HG03575 (cell line): ENCODE results near the gene MAST2.

ENCODE experiments used
- ATAC-seq: cut with Tn5 transposase; IDR thresholded peaks from one replicate; pipeline ENCODE4 v1.9.1; 2021; ENCODE audit not compliant: unreplicated experiment, insufficient number of reproducible peaks, low FRiP score; ENCODE audit errors: extremely low read depth

The MAST2 gene

DNA sequence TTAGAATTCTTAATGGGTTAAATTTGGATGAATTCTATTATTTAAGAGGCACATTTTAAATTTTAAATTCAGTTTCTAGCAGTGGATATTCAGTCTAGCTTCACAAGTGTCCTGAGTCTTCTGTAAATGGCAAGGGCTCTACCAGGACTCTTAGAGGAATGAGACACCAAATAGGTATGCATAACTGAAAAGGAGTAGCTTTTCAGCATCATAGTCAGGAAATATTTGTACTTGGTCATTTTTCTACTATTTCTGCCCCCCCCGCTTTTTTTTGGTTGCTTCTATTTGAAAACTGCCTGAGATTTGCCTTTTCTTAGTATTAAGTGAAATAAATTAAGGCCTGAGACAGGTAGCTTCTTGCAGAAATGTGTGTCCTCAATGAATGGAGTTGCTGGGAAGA is 80.2 kb downstream of the MAST2 start:
- ATAC-seq, result no peak

DNA sequence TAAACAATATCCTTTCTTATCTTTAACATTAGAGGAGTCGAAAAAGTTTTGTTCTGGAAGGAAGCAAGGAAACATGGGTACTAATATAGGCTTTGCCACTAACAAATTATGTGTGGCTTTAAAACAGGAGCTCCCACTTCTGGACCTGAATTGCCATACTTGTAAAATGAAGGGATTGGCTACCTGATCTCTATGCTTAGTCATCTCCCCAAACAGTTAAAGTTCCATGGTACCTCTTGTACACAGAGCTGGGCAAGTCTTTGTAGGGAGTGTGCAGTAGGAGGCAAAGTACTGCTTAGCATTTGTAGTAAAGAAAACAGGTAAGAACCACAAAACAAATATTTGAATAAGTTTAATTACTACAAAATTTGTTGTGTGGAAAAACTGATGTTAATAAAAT is 81.3 kb downstream of the MAST2 start:
- no peak for ATAC-seq

DNA sequence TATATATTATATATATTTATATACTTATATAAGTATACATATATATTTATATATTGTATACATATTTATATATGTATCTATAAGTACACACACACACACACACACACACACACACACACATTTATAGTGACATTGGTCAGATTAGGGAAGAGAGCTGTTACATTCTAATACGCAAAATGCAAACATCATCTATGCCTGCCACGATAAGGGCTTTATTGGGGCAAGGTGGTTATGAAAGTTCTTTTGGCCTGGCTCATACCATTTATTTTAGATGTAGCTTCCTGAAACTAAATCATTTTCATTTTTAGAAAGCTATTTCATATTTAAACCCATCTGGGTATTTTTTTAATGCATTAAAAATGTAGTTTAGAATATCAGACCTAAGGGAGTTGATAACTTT is 82.8 kb downstream of the MAST2 start:
- no peak for ATAC-seq

DNA sequence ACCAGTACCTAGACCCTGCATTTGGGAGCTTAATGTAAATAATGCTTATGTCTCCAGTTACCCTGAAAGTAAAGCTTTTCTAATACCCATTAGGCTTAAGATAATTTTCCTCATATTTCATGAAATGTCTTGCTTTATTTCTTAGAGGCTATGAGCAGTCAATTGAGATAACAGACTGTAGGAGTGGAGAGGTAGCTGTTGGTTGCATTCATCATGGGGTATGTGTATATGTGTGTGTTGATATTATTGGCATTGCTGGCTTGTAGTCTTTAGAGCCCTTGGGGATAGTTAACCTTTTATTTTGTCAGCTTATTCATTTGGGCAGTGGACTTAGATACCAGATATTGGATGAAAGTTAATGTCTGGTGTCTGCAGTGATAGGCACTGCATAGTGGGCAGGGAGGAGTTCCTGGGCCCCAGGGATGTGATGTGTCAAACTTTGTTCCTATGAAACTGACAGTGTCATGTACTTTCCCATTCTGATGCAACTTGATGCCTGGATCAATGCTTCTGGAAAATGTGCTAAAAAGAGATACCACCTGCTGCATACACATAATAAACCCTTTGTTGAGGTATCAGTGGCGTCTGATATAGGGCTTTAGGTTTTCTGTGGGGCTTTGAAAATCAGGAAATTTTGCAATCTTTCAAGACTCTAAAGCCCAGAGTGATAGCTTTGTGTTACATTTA is 83.9 kb downstream of the MAST2 start:
- ATAC-seq, result no peak

DNA sequence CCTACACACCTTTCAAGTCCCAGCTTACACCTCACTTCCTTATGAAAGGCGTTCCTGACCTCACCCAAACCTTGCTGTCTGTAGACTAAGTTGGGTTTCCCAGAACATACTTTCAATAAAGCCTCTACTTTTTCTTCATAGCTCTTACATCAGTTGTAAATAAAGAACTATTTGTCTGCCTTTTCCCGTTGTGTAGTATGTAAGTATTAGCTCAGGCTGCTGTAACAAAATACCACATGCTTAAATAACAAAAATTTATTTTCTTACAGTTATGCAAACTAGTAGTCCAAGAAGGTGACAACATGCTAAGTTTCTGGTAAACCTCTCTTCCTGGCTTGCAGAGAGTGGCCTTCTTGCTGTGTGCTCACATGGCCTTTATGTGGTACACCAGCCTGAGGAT is 86.7 kb downstream of the MAST2 start:
- ATAC-seq, result no peak

DNA sequence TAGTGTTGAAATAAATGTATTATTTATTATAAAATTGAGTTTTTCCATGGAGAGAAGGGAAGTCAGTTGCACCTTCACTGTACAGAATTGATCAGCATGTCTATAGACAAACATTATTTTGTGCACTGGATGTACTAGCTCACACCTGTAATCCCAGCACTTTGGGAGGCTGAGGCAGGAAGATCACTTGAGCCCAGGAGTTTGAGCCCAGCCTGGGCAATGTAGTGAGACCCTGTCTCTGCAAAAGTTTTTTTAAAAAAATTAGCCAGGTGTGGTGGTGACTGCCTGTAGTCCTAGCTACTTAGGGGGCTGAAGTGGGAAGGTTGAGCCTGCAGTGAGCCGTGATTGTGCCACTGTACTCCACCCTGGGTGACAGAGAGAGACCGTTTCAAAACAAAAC is 87.7 kb downstream of the MAST2 start:
- no peak for ATAC-seq

DNA sequence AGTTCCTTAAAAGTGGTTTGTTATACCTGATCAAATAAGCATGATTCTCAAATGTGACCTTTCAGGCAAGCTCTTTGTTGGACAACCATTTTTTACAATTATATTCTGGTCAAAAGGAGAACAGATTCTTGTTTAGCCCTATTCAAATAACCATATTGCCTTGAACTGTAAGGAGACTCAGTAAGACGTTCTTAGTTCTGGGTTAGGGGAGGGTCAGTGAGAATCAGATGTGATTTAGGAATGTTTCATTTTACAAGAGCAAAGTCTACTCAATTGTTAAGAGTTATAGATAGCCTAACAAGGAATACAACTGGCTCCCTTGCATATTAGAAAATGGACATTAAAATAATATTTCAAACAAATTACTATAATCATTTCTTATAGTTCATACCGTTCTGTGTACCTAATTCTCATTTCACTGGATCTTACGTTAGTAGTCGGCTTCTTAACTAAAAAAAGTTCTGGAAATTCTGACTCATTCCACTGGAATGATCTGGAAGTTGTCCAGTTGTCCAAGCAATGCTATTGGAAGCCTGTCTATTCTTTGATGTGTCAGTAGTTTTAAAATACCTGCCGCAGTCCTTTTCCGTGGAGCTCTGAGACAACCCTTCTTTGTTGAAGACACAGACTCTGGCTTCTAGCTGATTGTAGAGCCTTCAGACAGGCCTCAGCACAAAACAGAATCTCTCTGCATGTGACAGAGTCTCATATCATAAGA is 88.8 kb downstream of the MAST2 start:
- no peak for ATAC-seq

DNA sequence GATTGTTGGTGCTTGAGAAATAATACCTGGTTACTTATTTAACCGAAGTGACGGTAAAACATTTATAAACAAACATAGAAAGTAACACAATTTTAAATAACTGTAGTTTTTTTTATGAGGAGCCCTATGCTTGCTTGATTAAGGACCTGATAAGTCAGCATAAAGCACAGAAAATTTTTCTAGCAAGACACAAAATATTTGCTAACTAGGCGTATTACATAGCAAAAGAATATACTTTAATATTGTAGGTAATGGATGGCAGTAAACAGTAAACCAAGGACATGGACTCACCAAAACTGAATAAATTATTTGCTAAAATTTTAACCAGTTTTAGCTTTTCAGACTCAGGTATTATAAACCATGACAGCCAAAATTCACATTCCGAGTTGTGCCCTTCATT is 90.9 kb downstream of the MAST2 start:
- no peak for ATAC-seq

DNA sequence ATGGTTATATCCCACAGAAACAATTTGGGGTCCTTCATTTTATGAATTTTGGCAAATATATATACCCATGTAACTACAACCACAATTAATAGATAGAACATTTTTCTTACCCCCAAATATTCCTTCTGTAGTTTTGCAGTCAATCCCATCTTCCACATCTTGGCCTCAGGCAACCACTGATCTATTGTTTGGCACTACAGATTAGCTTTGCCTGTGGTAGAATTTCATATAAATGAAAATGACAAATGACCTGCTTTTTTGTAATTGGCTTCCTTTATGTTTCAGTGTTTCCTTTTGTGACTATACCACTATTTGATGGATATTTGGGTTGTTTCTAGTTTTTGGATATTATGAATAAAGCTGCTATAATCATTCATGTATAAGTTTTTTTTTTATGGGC is 91.5 kb downstream of the MAST2 start:
- no peak for ATAC-seq

DNA sequence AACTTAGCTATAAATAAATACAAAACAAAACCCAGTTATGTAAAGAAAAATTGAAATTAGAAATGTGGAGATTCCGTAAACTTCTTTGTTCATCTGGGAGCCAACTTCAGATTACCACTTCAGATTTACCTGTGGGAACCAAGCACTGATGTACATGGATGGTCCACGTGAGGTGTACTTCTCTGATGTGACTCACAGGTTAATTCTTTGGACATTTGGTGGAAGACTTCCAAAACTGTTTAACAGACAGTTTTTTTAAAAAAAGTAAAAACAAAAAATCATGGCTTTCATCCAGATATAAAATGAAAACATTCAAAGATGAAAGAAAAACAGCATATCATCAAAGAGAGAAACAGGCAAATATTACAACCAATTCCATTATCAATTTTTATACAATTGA is 92.0 kb downstream of the MAST2 start:
- no peak for ATAC-seq

DNA sequence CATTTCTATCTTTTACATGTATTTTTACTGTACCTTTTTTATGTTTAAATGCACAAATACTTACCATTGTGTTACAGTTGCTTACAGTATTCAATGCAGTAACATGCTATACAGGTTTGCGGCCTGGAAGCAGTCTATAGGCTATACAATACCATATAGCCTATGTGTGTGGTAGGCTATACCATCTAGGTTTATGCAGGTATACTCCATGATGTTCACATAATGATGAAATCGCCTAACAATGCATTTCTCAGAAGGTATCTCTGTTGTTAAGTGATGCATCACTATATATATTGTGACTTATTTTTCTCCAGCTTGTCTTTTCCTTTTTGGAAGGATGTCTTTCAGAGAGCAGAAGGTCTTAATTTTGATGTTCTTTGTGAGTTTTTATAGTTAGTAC is 103.5 kb downstream of the MAST2 start:
- ATAC-seq, result no peak

DNA sequence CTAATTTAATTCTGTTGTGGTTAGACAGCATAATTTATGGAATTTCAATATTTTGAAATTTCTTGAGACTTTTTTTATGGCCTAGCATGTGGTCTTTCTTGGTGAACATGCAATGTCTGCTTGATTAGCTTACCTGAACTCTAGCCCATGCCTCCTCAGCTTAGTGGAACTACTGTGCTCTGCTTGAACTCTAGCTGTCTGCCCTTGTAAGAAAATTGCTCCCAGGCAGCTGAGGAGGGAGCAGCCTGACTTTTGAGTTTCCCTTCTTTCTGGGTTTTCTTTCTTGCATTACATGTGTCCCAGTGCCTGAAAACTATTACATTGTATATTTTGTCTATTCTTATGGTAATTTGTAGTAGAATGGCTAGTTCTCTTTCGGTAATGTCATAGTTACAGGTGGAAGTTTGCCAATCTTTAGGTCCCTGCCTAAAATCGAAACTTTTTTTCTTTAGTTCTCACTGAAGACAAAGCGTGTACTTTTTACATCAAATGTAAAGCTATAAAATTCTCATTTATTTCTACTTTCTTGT is 105.3 kb downstream of the MAST2 start:
- no peak for ATAC-seq

DNA sequence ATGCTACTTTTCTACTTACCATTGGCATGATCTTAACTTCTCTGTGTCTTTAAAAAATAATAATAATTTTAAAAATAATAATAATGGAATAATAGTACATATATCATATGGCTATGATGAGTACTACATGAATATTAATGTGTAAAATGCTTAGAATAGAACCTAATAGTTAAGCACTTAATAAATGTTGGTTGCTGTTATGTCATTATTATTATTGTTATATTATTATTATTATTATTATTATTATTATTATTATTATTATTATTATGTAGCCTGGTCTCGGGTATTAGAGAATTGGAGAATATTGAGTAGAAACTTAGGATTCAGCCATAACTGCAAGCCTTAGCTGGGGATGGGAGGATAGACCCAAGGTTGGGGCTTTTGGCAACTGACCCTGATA is 108.2 kb downstream of the MAST2 start:
- no peak for ATAC-seq

DNA sequence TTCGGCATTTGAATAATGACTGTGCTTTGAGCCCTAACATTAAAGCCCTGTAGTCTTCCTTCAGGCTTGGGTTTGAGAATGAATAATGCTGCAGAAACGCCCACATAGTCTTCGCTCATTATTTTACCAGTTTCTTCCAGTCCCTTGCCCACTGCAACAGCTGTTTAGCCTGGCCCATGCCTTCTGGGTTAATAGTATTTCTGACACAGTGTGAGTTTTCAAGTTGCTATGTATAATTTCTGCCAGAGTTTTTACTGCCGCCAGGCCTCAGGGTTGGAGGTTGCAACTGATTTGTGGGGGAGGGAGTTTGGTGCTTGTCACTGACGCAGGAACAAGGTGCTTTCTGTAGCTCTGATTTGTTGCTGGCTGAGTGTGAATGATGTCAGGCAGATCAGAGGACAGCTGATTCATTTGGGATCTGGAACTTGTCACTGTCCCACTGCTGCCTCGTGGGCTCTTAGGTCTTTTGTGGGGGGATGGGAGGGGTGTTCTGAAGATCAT is 109.8 kb downstream of the MAST2 start:
- no peak for ATAC-seq

DNA sequence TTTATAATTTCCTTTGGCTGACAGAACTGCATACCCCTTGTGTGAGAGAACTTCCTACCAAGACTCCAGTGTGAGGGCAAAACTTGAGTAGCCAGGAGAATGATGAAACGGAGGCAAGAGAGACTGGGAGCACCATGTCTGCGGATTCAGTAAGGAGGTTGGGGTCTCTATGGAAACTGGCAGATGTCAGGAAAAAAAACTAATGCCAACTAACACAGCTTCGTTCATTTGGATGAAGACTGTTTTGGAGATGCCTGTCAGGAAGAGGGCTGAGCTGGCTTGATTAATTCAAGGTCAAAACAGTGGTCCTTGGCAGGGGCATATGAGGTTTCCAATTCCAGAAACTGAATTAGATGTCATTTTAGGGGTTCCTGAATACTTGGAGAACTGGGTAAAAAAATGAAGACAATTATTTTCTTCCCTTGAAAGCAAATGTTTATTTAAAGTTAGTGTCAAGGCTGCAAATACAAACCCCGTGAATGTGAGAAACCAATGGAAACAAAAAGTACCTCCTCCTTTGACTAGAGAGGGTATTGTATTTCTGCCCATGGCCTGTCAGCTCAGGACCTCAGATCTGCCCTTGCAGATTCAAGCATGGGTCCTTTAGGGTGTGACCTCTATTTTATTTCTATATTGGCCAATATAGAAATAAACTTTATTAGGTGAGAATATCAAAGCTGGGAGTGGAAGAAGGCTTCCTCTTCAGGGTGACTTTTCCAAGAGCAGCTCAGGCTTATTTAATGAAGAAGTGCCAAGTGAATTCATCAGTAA is 110.5 kb downstream of the MAST2 start:
- ATAC-seq, result no peak

DNA sequence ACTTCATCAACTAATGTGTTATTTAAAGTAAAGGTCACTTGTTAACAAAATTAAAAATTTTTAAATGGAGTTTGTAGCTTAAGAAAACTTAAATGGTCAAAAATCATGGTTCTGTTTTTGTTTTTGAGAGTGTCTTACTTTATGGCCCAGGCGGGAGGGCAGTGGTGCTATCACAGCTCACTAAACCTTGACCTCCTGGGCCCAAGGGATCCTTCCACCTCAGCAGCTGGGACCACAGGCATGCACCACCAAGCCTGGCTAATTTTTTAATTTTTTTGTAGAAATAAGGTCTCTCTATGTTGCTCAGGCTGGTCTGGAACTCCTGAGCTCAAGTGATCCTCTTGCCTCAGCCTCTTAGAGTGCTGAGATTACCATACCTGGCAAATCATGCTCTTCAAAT is 111.4 kb downstream of the MAST2 start:
- ATAC-seq, result no peak

DNA sequence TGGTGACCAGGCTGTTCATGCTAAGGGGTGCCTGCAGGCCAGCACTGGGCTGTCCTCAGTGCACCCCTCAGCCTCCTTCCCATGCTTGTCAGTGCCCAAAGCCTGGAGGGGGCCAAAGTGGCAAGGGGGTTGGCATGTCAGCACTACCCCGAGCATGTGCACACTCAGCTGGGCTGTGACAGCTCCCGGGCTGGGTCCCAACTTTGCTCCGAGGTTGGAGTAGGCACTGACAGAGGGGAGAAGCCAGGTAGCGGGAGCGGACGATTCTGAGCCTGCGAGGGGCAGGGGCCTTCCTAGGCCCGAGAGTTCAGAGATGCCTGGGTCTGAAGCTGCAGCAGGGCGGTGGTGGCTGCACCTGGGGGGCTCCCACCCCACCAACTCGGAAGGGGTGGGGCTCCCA is 119.0 kb downstream of the MAST2 start:
- ATAC-seq, result no peak

DNA sequence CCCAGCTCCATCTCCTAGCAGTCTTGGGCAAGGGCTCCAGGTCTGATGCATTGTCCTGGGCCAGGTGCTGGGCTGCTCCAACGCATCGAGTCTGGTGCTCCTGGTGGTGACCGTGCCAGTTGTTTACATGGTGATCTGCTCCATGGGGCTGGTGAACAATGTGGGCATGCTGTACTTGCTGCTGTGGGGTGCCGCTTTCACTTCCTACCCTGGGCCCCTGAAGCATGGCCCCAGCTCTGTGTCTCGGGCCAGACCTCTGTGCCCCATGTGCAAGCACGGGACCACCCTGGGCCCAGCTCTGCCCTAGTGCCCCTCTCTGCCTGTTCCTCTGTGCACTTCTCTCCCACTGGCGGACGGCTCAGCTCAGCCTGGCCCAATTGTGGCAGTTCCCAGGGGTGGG is 119.4 kb downstream of the MAST2 start:
- no peak for ATAC-seq

DNA sequence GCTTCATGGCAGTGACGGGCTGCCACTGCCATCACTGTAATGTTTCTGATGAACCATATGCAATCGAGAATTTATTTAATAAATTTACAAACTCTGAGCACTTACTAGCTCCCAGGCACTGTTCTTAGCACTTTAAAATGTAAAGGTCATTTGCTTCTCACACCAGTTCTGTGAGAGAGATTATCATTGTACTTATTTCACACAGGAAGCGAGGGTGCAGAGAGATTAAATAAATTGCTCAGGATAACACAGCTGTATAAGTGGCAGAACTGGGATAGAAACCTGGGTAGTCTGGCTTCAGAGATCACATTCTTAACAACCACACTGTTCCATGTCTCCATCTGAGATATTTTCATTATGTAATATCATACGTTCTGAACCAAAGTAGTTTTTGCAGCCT is 119.9 kb downstream of the MAST2 start:
- ATAC-seq, result no peak

DNA sequence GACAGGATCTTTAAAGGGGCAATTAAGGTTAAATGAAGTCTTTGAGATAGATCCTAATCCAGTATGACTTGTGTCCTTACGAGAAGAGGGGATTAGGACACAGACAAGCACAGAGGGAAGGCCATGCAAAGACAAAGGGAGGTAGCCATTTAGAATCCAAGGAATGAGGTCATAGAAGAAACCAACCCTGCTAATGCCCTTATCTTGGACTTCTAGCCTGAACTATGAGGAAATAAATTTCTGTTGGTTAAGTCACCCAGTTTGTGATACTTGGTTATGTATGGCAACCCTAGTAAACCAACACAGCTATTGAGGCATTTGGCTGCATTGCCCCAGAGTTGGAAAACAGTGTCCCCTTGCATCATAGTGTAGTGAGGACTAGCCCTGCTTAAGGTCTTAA is 121.3 kb downstream of the MAST2 start:
- no peak for ATAC-seq
